Upper lobe of right lung (tissue), 1 donor: ENCODE results near the gene BICD1. TPM values are rescaled to one million over a fixed set of nuclear protein-coding genes. Genes with fewer than 3 reads are reported as not detected.

Source experiments
- ATAC-seq: fragments of 200-7000 bp; cut with Tn5 transposase; one replicate; pipeline ENCODE4 v1.9.1; 2020; ENCODE audit warnings: mild to moderate bottlenecking, moderate library complexity
- DNase-seq: peaks from one replicate; pipeline ENCODE4 v3.0.0-alpha.2; 2020
- H3K27ac ChIP-seq: fragments of 200-600 bp; one replicate; pipeline ENCODE4 v1.8.0; 2022
- H3K27me3 ChIP-seq: fragments of 200-600 bp; one replicate; pipeline ENCODE4 v1.8.0; 2022; ENCODE audit warnings: mild to moderate bottlenecking
- H3K36me3 ChIP-seq: fragments of 200-600 bp; one replicate; pipeline ENCODE4 v1.8.0; 2022
- H3K4me1 ChIP-seq: fragments of 200-600 bp; one replicate; pipeline ENCODE4 v1.8.0; 2022
- H3K4me3 ChIP-seq: fragments of 200-600 bp; one replicate; pipeline ENCODE4 v1.8.0; 2022; ENCODE audit warnings: mild to moderate bottlenecking
- H3K9me3 ChIP-seq: fragments of 200-600 bp; one replicate; pipeline ENCODE4 v1.8.0; 2022
- CTCF ChIP-seq: fragments of 200-600 bp; IDR thresholded peaks from one replicate; pipeline ENCODE4 v1.8.0; 2022; ENCODE audit warnings: antibody characterized with exemption
- intact Hi-C: fragments of 100-400 bp; cut with DNase I; formaldehyde crosslinking; loops from one replicate; pipeline ENCODE4 v1.11.0; 2022
- total RNA-seq: library from RNA; stranded (reverse); fragmentation: NEBNext Ultra II Directional; extraction: Animal tissue kit (Norgen Biotek cat#: 25700); gene quantifications from one replicate; pipeline ENCODE4 v1.2.1, GENCODE V29; 2021
- donor health status: DM: no; HTN: yes; CAD: no; lungs with severe emphysema.

The BICD1 gene
- total RNA-seq, 1 donor from 2014 or later, result 18.0 TPM

- TF ChIP-seq CTCF, result no peak
- intact Hi-C loops, result no loop called here
- Histone ChIP-seq H3K27me3 (no peaks in the 10 kb centered on the region), H3K36me3 (no peaks in the 10 kb centered on the region), H3K4me1 (peaks cover 7% of the 10 kb centered on the region), H3K27ac (no peak overlapping the region), H3K9me3 (no peaks in the 10 kb centered on the region), H3K4me3 (no peak overlapping the region)
- no peak for DNase-seq
- no peak for ATAC-seq
Measured at GRCh38 chr12:32395026-32395425, 288.4 kb downstream of the BICD1 start.

GRCh38 chr12:32397696-32398095 is 291.0 kb downstream of the BICD1 start:
- intact Hi-C loops, result no loop called here
- Histone ChIP-seq H3K36me3 (no peaks in the 10 kb centered on the region), H3K4me1 (peaks cover 7% of the 10 kb centered on the region), H3K4me3 (no peak overlapping the region), H3K27me3 (no peaks in the 10 kb centered on the region), H3K27ac (no peak overlapping the region), H3K9me3 (no peaks in the 10 kb centered on the region)
- DNase-seq (no peak), ATAC-seq (no peak)
- TF ChIP-seq CTCF, result no peak

- no peak for TF ChIP-seq CTCF
- no peak overlapping the region for H3K4me3 ChIP-seq
- intact Hi-C loops, result no loop called here
- H3K9me3 ChIP-seq, result no peaks in the 10 kb centered on the region
- peaks cover 7% of the 10 kb centered on the region for H3K4me1 ChIP-seq
- H3K27me3 ChIP-seq, result no peaks in the 10 kb centered on the region
- ATAC-seq (no peak), DNase-seq (no peak)
- H3K27ac ChIP-seq, result peak overlapping the region; percentile 86
- H3K36me3 ChIP-seq, result no peaks in the 10 kb centered on the region
Measured at GRCh38 chr12:32398181-32398580, 291.5 kb downstream of the BICD1 start.

GRCh38 chr12:32398816-32399369 is 292.2 kb downstream of the BICD1 start:
- peak overlapping the region; percentile 86 for H3K27ac ChIP-seq
- H3K4me3 ChIP-seq, result peak overlapping the region; percentile 65
- peaks cover 7% of the 10 kb centered on the region for H3K4me1 ChIP-seq
- ATAC-seq, result peak; percentile 3
- TF ChIP-seq CTCF, result no peak
- no peaks in the 10 kb centered on the region for H3K27me3 ChIP-seq
- intact Hi-C loops, result no loop called here
- H3K9me3 ChIP-seq, result no peaks in the 10 kb centered on the region
- no peak for DNase-seq
- no peaks in the 10 kb centered on the region for H3K36me3 ChIP-seq

- TF ChIP-seq CTCF, result peak; percentile 43
- H3K9me3 ChIP-seq, result no peaks in the 10 kb centered on the region
- ATAC-seq, result peak; percentile 97
- peak within 1 kb of the TSS; percentile 65 for H3K4me3 ChIP-seq
- intact Hi-C loops, result no loop called here
- peak within 1 kb of the TSS; percentile 86 for H3K27ac ChIP-seq
- peaks cover 7% of the 10 kb centered on the region for H3K4me1 ChIP-seq
- peak; percentile 97 for DNase-seq
- H3K36me3 ChIP-seq, result no peaks in the 10 kb centered on the region
- H3K27me3 ChIP-seq, result no peaks in the 10 kb centered on the region
Measured at GRCh38 chr12:32399370-32400113, 292.9 kb downstream of the BICD1 start, which contains the start of gene FGD4. FGD4 (plus strand) TSS chr12:32399558.
